Central memory CD8-positive, alpha-beta T cell (primary cell): ENCODE data around the gene LAMC3.

Experiments
- ATAC-seq: fragments of 150-1000 bp; cut with Tn5 transposase; replicated peaks from 2 replicates; pipeline ENCODE4 v1.10.0; 2022; ENCODE audit warnings: mild to moderate bottlenecking, moderate FRiP score, moderate number of reproducible peaks; ENCODE audit not compliant: poor library complexity, severe bottlenecking; ENCODE audit errors: extremely low read depth
- DNase-seq, 2 donors: peaks; one replicate each; pipeline ENCODE4 v3.0.0; 2021; ENCODE audit warnings: low spot score in 2 of 2
- H3K27ac Mint-ChIP-seq: one replicate; pipeline ENCODE4 v1.8.0; 2022; ENCODE audit warnings: low read depth, mild to moderate bottlenecking, moderate library complexity, mixed read lengths
- H3K27me3 Mint-ChIP-seq: one replicate; pipeline ENCODE4 v1.8.0; 2022; ENCODE audit warnings: mixed read lengths
- H3K36me3 Mint-ChIP-seq: one replicate; pipeline ENCODE4 v1.8.0; 2022; ENCODE audit warnings: mild to moderate bottlenecking, moderate library complexity, mixed read lengths; ENCODE audit not compliant: insufficient read depth
- H3K4me1 Mint-ChIP-seq: one replicate; pipeline ENCODE4 v1.8.0; 2022; ENCODE audit warnings: mixed read lengths
- H3K4me3 Mint-ChIP-seq: one replicate; pipeline ENCODE4 v1.8.0; 2022; ENCODE audit warnings: mild to moderate bottlenecking, moderate library complexity, mixed read lengths
- H3K9me3 Mint-ChIP-seq: one replicate; pipeline ENCODE4 v1.8.0; 2022; ENCODE audit warnings: mixed read lengths

The LAMC3 gene

DNA sequence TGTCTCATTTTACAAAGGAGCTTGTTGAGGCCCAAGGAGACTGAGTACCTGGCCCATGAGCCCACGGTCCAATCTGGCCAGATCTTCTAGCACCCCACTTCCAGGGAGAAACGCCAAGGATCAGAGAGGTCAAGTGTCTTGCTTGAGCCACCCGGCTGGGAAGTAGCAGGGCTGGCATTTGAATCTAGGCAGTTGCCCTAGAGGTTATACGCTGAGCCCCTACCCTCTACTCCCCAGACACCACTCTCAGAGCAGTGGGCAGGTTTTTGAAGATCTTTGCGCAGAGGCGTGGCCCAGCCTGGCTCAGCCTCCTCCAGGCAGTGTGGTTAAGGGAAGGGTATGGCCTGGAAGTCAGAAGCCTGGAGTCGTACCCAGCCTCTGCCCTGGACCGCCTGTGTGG lies 110.6 kb downstream of the LAMC3 start:
- peaks cover 27% of the 10 kb centered on the region for H3K27me3 Mint-ChIP-seq
- H3K36me3 Mint-ChIP-seq = no peaks in the 10 kb centered on the region
- H3K9me3 Mint-ChIP-seq = no peaks in the 10 kb centered on the region
- H3K4me1 Mint-ChIP-seq = no peaks in the 10 kb centered on the region
- DNase-seq (no peak), ATAC-seq (no peak)
- no peak overlapping the region for H3K4me3 Mint-ChIP-seq
- H3K27ac Mint-ChIP-seq = no peak overlapping the region

DNA sequence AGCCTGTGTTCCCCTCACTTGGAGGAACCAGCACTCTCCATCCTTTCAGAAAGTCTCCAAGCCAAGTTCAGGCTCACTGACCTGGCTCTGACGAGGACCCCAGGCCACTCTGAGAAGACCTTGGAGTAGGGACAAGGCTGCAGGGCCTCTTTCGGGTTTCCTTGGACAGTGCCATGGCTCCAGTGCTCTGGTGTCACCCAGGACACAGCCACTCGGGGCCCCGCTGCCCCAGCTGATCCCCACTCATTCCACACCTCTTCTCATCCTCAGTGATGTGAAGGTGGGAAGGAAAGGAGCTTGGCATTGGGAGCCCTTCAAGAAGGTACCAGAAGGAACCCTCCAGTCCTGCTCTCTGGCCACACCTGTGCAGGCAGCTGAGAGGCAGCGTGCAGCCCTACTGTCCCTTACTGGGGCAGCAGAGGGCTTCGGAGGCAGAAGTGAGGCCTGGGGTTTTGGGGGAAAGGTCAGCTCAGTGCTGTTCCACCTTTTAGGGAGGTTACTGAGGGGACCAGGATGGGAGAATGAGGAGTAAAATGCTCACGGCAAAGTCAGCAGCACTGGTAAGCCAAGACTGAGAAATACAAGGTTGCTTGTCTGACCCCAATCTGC lies 111.8 kb downstream of the LAMC3 start:
- ATAC-seq (no peak), DNase-seq (no peak)
- H3K9me3 Mint-ChIP-seq = no peaks in the 10 kb centered on the region
- H3K36me3 Mint-ChIP-seq = peaks cover 7% of the 10 kb centered on the region
- H3K4me1 Mint-ChIP-seq = peaks cover 8% of the 10 kb centered on the region
- no peak overlapping the region for H3K4me3 Mint-ChIP-seq
- H3K27ac Mint-ChIP-seq = no peak overlapping the region
- peaks cover 27% of the 10 kb centered on the region for H3K27me3 Mint-ChIP-seq

DNA sequence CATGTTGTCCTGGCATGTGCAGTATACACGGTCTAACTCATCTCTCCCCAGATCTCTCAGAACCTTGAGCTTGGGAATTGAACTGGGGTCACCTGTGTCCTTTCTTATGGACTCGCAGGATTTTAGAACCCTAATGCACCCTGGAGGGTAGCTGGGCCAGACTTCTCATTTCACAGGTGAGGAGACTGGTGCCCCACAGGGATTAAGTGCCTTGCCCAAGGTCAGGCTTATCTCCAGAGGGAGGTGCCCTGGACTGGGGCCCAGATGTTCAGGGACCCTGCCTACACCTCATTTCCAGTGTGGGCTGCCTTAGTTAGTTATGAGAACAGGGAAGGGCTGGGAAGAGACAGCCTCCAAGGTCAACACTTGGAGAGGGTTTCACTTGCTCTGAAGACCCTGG lies 112.4 kb downstream of the LAMC3 start:
- no peak overlapping the region for H3K4me3 Mint-ChIP-seq
- no peaks in the 10 kb centered on the region for H3K9me3 Mint-ChIP-seq
- H3K4me1 Mint-ChIP-seq = peaks cover 14% of the 10 kb centered on the region
- peaks cover 7% of the 10 kb centered on the region for H3K36me3 Mint-ChIP-seq
- no peak overlapping the region for H3K27ac Mint-ChIP-seq
- DNase-seq (no peak), ATAC-seq (no peak)
- H3K27me3 Mint-ChIP-seq = peaks cover 27% of the 10 kb centered on the region

DNA sequence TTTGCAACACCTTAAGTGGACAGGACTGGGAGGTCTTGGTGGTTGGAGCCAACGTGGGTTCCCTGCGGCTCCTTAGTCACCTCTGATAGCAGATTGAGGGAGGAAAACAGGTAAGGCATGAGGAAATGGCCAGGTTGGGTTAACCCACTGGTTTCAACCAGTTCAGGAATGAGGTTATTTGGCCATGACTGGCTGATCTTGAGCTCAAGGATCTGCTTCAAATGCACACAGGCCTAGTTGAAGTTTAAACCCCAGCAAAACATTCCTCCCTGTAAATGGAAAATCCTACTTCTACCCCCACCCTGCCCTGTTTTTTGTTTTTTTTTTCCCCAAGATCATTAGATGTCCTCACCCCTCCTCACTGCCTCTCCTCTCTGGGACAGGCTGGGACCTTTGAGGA lies 113.2 kb downstream of the LAMC3 start:
- Mint-ChIP-seq H3K9me3 (no peaks in the 10 kb centered on the region), H3K4me1 (peaks cover 14% of the 10 kb centered on the region), H3K27ac (no peak overlapping the region), H3K27me3 (peaks cover 23% of the 10 kb centered on the region), H3K36me3 (peaks cover 7% of the 10 kb centered on the region), H3K4me3 (no peak overlapping the region)
- DNase-seq (no peak), ATAC-seq (no peak)

DNA sequence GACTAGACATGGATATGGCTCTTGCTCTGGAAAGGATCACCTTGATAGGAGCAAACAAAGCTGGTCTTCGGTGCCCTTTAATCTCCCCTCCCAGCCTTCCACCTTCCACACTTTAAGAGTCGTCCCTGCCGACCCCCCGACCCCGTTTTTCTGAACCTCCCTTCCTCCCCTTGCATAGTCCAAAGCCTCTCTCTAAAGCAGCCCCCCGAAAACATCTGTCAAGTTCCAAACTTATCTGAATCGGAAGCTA lies 116.0 kb downstream of the LAMC3 start:
- peak overlapping the region; percentile 91 for H3K4me3 Mint-ChIP-seq
- H3K4me1 Mint-ChIP-seq = peaks cover 14% of the 10 kb centered on the region
- H3K9me3 Mint-ChIP-seq = no peaks in the 10 kb centered on the region
- no peak for DNase-seq
- ATAC-seq = no peak
- H3K27me3 Mint-ChIP-seq = peaks cover 8% of the 10 kb centered on the region
- H3K36me3 Mint-ChIP-seq = peaks cover 26% of the 10 kb centered on the region
- peak overlapping the region; percentile 97 for H3K27ac Mint-ChIP-seq

DNA sequence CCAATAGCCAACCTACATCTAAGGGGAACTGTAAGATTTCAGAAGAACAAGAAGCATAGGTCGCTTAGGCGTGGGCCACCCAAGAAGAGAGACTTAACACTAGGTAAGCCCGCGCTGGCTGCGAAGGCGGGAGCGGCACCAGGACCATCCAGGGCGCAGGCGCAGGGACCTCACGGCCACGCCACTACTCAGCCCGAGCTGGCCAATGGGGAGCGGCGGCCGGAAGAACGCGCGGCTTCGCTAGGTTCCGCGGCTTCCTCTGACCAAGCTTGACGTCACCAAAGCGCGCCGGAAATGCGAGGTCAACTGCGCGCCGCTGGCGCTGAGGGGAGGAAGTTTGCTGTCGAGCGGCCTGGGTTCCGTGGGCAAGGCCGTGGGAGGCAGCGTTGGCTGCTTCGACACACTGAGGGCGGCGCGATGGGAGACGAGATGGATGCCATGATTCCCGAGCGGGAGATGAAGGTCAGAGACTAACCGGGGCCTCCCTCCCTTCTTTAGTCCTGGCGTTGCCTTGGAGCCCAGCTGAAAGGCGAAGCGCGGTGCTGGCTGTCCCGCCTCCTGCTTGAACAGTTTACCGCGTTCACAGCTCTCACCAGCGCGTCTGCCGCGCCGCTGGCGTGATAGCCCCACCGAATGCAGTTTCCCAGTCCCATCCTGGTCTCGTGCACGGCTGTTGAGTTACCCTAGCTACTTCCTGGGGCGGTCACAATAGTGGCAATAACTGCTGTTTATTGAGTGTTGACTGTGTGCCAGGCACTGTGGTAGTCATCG lies 116.5 kb downstream of the LAMC3 start, which contains the start of gene NUP214:
TSS of gene NUP214 (plus strand) at position 299 of the 771 bp plus-strand sequence. CDS start at position 418, 119 bp downstream.
- H3K4me1 Mint-ChIP-seq = peaks cover 14% of the 10 kb centered on the region
- ATAC-seq = peak; percentile 98
- H3K36me3 Mint-ChIP-seq = peaks cover 31% of the 10 kb centered on the region
- H3K9me3 Mint-ChIP-seq = no peaks in the 10 kb centered on the region
- peak within 1 kb of the TSS; percentile 97 for H3K27ac Mint-ChIP-seq
- peak within 1 kb of the TSS; percentile 91 for H3K4me3 Mint-ChIP-seq
- DNase-seq = peak; percentile 99 to 100
- H3K27me3 Mint-ChIP-seq = peaks cover 3% of the 10 kb centered on the region

DNA sequence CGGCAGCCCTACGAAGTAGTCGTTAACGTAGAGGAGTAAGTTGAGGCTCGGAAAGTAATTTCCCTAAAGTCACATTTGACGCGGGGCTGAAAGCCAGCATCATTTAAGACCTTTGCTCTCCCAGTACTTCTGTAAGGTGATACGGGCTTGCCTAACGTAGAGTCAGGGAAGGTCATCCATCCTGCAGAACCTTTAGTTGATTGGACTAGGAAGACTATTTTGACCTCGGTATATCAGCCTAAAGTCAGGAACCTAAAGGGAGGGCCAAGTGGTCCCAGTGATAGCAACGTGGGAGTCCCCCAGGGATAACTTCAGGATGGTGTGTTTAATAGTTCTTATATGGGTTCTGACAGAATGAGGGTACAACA lies 117.1 kb downstream of the LAMC3 start:
- ATAC-seq = no peak
- Mint-ChIP-seq H3K27me3 (no peaks in the 10 kb centered on the region), H3K36me3 (peaks cover 35% of the 10 kb centered on the region), H3K4me1 (peaks cover 14% of the 10 kb centered on the region), H3K9me3 (no peaks in the 10 kb centered on the region), H3K27ac (peak overlapping the region; percentile 97), H3K4me3 (peak overlapping the region; percentile 91)
- no peak for DNase-seq

DNA sequence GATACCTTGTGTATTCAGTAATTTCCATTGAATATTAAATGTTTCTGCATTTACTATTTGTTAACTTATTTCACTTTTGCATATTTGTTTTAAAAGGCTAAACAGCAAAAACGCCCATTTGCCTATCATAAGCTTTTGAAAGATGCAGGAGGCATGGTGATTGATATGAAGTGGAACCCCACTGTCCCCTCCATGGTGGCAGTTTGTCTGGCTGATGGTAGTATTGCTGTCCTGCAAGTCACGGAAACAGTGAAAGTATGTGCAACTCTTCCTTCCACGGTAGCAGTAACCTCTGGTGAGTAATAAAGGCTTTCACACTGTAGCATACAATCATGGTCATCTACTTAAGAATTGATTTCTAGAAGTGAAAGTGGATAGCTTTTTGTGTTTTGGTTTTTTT lies 120.2 kb downstream of the LAMC3 start:
- DNase-seq (no peak), ATAC-seq (no peak)
- Mint-ChIP-seq H3K9me3 (no peaks in the 10 kb centered on the region), H3K4me3 (no peak overlapping the region), H3K36me3 (peaks cover 64% of the 10 kb centered on the region), H3K27ac (no peak overlapping the region), H3K4me1 (peaks cover 14% of the 10 kb centered on the region), H3K27me3 (no peaks in the 10 kb centered on the region)

DNA sequence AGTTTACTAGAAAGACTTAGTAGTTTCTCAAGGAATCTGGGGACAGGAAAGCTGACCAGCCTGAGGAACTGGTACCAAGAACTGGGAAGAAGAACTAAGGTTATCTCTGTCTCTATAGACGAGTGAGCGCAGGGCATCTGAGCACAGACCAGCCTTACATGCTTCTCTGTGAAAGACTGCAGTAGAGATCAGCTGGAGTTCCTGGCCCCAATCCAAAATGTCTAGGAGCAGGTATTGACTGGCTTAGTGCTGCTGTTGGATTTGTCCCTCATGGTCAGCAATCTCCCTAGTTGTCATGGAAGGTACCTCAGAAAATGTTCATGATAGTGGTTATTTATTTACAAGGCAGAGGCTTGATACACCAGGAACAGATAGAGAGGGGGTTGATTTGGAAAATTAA lies 129.7 kb downstream of the LAMC3 start:
- no peak for DNase-seq
- peaks cover 8% of the 10 kb centered on the region for H3K4me1 Mint-ChIP-seq
- peaks cover 86% of the 10 kb centered on the region for H3K36me3 Mint-ChIP-seq
- H3K27me3 Mint-ChIP-seq = no peaks in the 10 kb centered on the region
- no peaks in the 10 kb centered on the region for H3K9me3 Mint-ChIP-seq
- H3K27ac Mint-ChIP-seq = no peak overlapping the region
- H3K4me3 Mint-ChIP-seq = no peak overlapping the region
- no peak for ATAC-seq

DNA sequence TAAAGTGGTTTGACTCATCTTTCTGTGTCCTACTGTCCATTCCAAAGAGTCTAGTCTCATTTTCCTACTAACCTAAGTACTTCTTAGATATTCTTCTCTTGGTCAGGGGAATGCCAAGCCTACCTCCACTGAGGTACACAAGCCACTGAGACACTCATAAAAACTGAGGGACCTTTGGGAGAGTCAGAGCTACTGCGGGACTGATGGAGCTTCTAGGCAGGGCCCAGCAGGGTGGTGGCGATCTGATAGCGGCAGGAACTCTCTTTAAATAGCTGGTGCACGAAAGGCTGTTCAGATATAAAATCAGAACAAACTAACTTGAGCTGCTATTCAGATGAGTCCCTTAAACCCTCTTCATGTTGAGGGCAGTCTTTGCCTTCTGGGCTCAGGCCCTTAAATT lies 131.1 kb downstream of the LAMC3 start:
- ATAC-seq = no peak
- Mint-ChIP-seq H3K27ac (no peak overlapping the region), H3K27me3 (no peaks in the 10 kb centered on the region), H3K36me3 (peaks cover 87% of the 10 kb centered on the region), H3K4me3 (no peak overlapping the region), H3K9me3 (no peaks in the 10 kb centered on the region), H3K4me1 (peaks cover 18% of the 10 kb centered on the region)
- DNase-seq = no peak

DNA sequence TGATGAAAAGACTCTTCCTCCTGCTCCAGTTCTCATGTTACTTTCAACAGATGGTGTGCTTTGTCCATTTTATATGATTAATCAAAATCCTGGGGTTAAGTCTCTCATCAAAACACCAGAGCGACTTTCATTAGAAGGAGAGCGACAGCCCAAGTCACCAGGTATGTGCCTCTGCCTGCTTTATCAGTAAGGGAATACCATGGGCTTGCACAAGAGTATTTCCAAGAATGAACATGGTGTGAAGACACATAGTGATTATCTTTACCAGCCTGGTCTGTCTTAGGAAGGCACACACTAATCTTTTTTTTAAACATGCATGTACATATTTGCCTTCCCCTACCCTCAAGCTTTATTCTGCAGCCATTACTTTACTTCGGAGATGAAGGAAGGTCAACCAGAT lies 131.6 kb downstream of the LAMC3 start:
- peaks cover 87% of the 10 kb centered on the region for H3K36me3 Mint-ChIP-seq
- DNase-seq = no peak
- no peak overlapping the region for H3K27ac Mint-ChIP-seq

DNA sequence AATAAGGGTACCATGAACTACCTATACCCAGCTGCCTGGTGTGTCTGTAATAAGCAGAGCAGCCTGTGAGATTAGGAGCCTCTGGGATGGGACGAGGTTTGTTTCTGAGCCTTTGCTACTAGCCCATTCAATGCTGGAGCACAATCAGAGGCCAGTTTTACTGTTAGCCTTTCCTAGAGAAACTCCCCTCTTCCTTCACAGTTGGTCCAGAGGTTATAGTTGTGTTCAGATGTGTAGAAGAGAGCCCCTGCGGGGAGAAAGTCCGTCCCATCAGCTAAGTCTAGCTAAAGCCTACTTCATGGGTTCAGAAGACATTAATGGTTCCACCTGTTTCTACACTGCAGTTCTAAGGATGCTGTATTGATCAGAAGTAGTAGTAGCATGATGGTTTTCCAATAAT lies 133.2 kb downstream of the LAMC3 start:
- H3K4me3 Mint-ChIP-seq = no peak overlapping the region
- peaks cover 88% of the 10 kb centered on the region for H3K36me3 Mint-ChIP-seq
- ATAC-seq (no peak), DNase-seq (no peak)
- no peaks in the 10 kb centered on the region for H3K27me3 Mint-ChIP-seq
- no peaks in the 10 kb centered on the region for H3K9me3 Mint-ChIP-seq
- peaks cover 18% of the 10 kb centered on the region for H3K4me1 Mint-ChIP-seq
- no peak overlapping the region for H3K27ac Mint-ChIP-seq

More for the DNA sequence above, 131.6 kb downstream of the LAMC3 start:
- ATAC-seq = no peak
- Mint-ChIP-seq H3K9me3 (no peaks in the 10 kb centered on the region), H3K27me3 (no peaks in the 10 kb centered on the region), H3K4me3 (no peak overlapping the region), H3K4me1 (peaks cover 18% of the 10 kb centered on the region)
